HepG2 (cell line): ENCODE results near the gene HINFP. TPM values are rescaled to one million over a fixed set of nuclear protein-coding genes. Genes with fewer than 3 reads are reported as not detected.

ENCODE experiments used
- BORCS8-MEF2B ChIP-seq: sonication (generic); formaldehyde crosslinking; IDR thresholded peaks from 2 replicates; pipeline ENCODE4 v1.8.0; 2022; ENCODE audit warnings: mild to moderate bottlenecking, missing genetic modification reagents
- GTF2F1 ChIP-seq: fragments of 150-350 bp; IDR thresholded peaks from 2 replicates; pipeline ENCODE4 v1.6.1; 2014; ENCODE audit warnings: low read length
- MATR3 ChIP-seq: sonication (generic); formaldehyde crosslinking; IDR thresholded peaks from 2 replicates; pipeline ENCODE4 v1.4.0; 2020; ENCODE audit warnings: missing genetic modification reagents
- MEIS1 ChIP-seq: sonication (generic); formaldehyde crosslinking; IDR thresholded peaks from 2 replicates; pipeline ENCODE4 v1.9.0; 2021; ENCODE audit warnings: mild to moderate bottlenecking, missing genetic modification reagents, moderate library complexity, borderline replicate concordance
- NFKB2 ChIP-seq: sonication (generic); formaldehyde crosslinking; IDR thresholded peaks from 2 replicates; pipeline ENCODE4 v1.4.0; 2020; ENCODE audit warnings: missing genetic modification reagents, borderline replicate concordance
- POLR2AphosphoS2 ChIP-seq: IDR thresholded peaks from 2 replicates; pipeline ENCODE4 v1.6.1; 2011; ENCODE audit warnings: low read depth, low read length, improper control_type of control experiment
- SP4 ChIP-seq: sonication (generic); formaldehyde crosslinking; IDR thresholded peaks from 2 replicates; pipeline ENCODE4 v1.8.1; 2023; ENCODE audit warnings: mild to moderate bottlenecking, missing genetic modification reagents
- SUZ12 ChIP-seq: fragments of 150-350 bp; IDR thresholded peaks from 2 replicates; pipeline ENCODE4 v1.6.1; 2014; ENCODE audit warnings: low read depth, low read length
- TAF1 ChIP-seq: sonication (generic); formaldehyde crosslinking; IDR thresholded peaks from 2 replicates; pipeline ENCODE4 v1.4.0; 2020; ENCODE audit warnings: missing genetic modification reagents
- ZNF10 ChIP-seq: sonication (generic); formaldehyde crosslinking; IDR thresholded peaks from 2 replicates; pipeline ENCODE4 v1.4.0; 2020; ENCODE audit warnings: mild to moderate bottlenecking, low read depth, missing genetic modification reagents, borderline replicate concordance
- ZNF260 ChIP-seq: sonication (generic); formaldehyde crosslinking; IDR thresholded peaks from 2 replicates; pipeline ENCODE4 v1.4.0; 2020; ENCODE audit warnings: missing genetic modification reagents, low read depth, mild to moderate bottlenecking, borderline replicate concordance
- ZNF264 ChIP-seq: sonication (generic); formaldehyde crosslinking; IDR thresholded peaks from 2 replicates; pipeline ENCODE4 v1.4.0; 2020; ENCODE audit warnings: missing genetic modification reagents
- ZNF616 ChIP-seq: sonication (generic); formaldehyde crosslinking; IDR thresholded peaks from 2 replicates; pipeline ENCODE4 v1.5.0; 2020; ENCODE audit warnings: low read depth, mild to moderate bottlenecking, missing genetic modification reagents
- ZNF790 ChIP-seq: sonication (generic); formaldehyde crosslinking; IDR thresholded peaks from 2 replicates; pipeline ENCODE4 v1.8.0; 2022; ENCODE audit warnings: missing genetic modification reagents, mild to moderate bottlenecking, borderline replicate concordance
- ZSCAN30 ChIP-seq: sonication (generic); formaldehyde crosslinking; IDR thresholded peaks from 2 replicates; pipeline ENCODE4 v1.5.0; 2020; ENCODE audit warnings: mild to moderate bottlenecking, missing genetic modification reagents
- polyA plus RNA-seq, 8 experiments: library from polyadenylated mRNA; depleted of rRNA in 3 of 8; stranded (reverse) in 7 of 8; unstranded in 1 of 8; fragments of >200 nt; fragmentation: Illumina TruSeq in 4 of 8; extraction: Trizol in 4 of 8; gene quantifications; 2 replicates each; pipeline versions ENCODE4 v1.2.1 to v1.2.3, GENCODE V29; 2011 to 2016; ENCODE audit warnings: low read depth in 4 of 8, missing spikeins in 1 of 8, mixed read lengths in 1 of 8; ENCODE audit not compliant: insufficient read depth in 1 of 8
- total RNA-seq, 5 experiments: library from RNA; depleted of rRNA; stranded (reverse); fragments of >200 nt; fragmentation: Illumina TruSeq; extraction: Trizol; gene quantifications; 2 replicates each; pipeline ENCODE4 v1.2.3, GENCODE V29; 2016; ENCODE audit warnings: low read depth in 1 of 5
- TF ChIP-seq, protein P1 (sequence below): fragments of 450-650 bp; IDR thresholded peaks from 2 replicates; pipeline ENCODE4 v1.6.1; 2017
- TF ChIP-seq, protein P2 (sequence below): sonication (generic); formaldehyde crosslinking; IDR thresholded peaks from 2 replicates; pipeline ENCODE4 v1.8.1; 2022; ENCODE audit warnings: low read depth, mild to moderate bottlenecking, missing genetic modification reagents
- TF ChIP-seq, protein P3 (sequence below): sonication (generic); formaldehyde crosslinking; IDR thresholded peaks from 2 replicates; pipeline ENCODE4 v1.4.0; 2020; ENCODE audit warnings: low read depth, mild to moderate bottlenecking, missing genetic modification reagents
- TF ChIP-seq, protein P4 (sequence below): sonication (generic); formaldehyde crosslinking; IDR thresholded peaks from 2 replicates; pipeline ENCODE4 v1.5.0; 2020; ENCODE audit warnings: mild to moderate bottlenecking, missing genetic modification reagents, borderline replicate concordance
- TF ChIP-seq, protein P5 (sequence below): IDR thresholded peaks from 2 replicates; pipeline ENCODE4 v1.6.1; 2016; ENCODE audit warnings: missing compliant biosample characterization, missing genetic modification reagents, borderline replicate concordance

The HINFP gene
- total and polyA plus RNA-seq, 2 of the 13 experiments (the other 11 are each of a cell fraction or from before 2014, with no cell fraction given) = 15.1 to 21.4 TPM

DNA sequence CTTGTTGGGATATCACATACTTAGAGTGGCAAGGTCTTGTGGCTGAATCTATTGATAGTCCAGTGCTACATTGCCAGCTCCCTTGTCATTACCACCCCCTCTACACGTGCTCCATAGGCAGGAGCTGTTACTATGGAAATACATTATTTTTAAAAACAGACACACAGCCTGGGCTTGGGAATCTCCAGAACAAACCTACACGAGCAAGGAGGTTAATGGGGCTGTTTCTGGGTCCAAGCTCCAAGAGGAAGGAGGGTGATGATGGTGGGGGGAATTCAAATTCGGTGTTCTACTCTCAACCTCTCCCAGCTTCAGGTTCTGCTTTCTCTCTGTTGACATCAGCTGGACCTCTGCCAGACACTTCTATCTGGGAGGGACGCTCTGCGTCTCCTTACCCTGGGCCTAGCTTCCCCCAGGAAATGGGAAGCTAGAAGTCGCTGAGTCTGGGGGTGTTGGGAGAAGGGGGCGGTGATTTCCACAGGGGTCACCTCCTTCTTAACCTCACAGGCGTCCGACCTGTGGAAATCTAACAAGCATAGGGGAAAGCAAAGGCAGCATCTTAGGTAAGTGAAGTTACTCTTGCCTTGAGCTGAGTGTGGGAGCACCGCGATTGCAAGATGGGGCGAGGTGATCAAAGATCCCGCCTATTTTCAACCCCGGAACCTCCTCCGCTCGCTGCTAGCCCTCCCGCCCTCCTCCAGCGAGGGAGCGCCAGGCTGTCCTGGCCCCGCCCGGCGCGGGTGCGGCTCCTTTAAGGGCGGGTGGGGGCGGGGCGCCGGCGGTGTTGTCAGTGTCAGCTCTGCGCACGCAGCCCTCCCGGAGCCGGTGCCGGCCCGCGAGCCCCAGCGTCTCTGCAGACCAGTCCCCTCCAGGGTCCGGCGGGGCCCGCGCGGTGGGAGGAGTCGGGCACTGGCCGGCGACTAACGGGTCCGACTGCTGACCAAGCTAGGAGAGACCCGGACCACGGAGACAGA lies 14.5 kb upstream of the HINFP start, which contains the start of gene C2CD2L (continued):
- TF ChIP-seq, protein P1, sequence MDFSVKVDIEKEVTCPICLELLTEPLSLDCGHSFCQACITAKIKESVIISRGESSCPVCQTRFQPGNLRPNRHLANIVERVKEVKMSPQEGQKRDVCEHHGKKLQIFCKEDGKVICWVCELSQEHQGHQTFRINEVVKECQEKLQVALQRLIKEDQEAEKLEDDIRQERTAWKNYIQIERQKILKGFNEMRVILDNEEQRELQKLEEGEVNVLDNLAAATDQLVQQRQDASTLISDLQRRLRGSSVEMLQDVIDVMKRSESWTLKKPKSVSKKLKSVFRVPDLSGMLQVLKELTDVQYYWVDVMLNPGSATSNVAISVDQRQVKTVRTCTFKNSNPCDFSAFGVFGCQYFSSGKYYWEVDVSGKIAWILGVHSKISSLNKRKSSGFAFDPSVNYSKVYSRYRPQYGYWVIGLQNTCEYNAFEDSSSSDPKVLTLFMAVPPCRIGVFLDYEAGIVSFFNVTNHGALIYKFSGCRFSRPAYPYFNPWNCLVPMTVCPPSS = no peak
- no peak for TF ChIP-seq ZNF10 (CRISPR knock-in tag)
- 0 out of 2 replicates have a peak, but pooled peaks have one; percentile 33 for TF ChIP-seq SP4 (CRISPR knock-in tag)
- TF ChIP-seq, protein P2, sequence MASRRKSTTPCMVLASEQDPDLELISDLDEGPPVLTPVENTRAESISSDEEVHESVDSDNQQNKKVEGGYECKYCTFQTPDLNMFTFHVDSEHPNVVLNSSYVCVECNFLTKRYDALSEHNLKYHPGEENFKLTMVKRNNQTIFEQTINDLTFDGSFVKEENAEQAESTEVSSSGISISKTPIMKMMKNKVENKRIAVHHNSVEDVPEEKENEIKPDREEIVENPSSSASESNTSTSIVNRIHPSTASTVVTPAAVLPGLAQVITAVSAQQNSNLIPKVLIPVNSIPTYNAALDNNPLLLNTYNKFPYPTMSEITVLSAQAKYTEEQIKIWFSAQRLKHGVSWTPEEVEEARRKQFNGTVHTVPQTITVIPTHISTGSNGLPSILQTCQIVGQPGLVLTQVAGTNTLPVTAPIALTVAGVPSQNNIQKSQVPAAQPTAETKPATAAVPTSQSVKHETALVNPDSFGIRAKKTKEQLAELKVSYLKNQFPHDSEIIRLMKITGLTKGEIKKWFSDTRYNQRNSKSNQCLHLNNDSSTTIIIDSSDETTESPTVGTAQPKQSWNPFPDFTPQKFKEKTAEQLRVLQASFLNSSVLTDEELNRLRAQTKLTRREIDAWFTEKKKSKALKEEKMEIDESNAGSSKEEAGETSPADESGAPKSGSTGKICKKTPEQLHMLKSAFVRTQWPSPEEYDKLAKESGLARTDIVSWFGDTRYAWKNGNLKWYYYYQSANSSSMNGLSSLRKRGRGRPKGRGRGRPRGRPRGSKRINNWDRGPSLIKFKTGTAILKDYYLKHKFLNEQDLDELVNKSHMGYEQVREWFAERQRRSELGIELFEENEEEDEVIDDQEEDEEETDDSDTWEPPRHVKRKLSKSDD (CRISPR knock-in tag) = no peak
- no peak for TF ChIP-seq SUZ12
- TF ChIP-seq, protein P3, sequence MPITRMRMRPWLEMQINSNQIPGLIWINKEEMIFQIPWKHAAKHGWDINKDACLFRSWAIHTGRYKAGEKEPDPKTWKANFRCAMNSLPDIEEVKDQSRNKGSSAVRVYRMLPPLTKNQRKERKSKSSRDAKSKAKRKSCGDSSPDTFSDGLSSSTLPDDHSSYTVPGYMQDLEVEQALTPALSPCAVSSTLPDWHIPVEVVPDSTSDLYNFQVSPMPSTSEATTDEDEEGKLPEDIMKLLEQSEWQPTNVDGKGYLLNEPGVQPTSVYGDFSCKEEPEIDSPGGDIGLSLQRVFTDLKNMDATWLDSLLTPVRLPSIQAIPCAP (CRISPR knock-in tag) = no peak
- TF ChIP-seq NFKB2 (CRISPR knock-in tag) = peak; percentile 27; the same call in 1 of the 2 replicates
- no peak for TF ChIP-seq MATR3 (CRISPR knock-in tag)
- no peak for TF ChIP-seq ZSCAN30 (CRISPR knock-in tag)
- TF ChIP-seq ZNF264 (CRISPR knock-in tag) = no peak
- TF ChIP-seq ZNF616 (CRISPR knock-in tag) = no peak
- TF ChIP-seq TAF1 = peak; percentile 67
- no peak for TF ChIP-seq GTF2F1
- TF ChIP-seq, protein P4, sequence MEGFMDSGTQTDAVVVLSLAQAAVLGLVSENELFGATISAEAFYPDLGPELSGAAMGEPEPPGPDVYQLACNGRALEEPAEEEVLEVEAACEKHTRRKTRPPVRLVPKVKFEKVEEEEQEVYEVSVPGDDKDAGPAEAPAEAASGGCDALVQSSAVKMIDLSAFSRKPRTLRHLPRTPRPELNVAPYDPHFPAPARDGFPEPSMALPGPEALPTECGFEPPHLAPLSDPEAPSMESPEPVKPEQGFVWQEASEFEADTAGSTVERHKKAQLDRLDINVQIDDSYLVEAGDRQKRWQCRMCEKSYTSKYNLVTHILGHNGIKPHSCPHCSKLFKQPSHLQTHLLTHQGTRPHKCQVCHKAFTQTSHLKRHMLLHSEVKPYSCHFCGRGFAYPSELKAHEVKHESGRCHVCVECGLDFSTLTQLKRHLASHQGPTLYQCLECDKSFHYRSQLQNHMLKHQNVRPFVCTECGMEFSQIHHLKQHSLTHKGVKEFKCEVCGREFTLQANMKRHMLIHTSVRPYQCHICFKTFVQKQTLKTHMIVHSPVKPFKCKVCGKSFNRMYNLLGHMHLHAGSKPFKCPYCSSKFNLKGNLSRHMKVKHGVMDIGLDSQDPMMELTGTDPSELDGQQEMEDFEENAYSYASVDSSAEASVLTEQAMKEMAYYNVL = no peak; the same call in 1 of the 2 replicates
- no peak for TF ChIP-seq MEIS1 (CRISPR knock-in tag)
- TF ChIP-seq BORCS8-MEF2B (CRISPR knock-in tag) = peak; percentile 35; the same call in 1 of the 2 replicates
- TF ChIP-seq, protein P5, sequence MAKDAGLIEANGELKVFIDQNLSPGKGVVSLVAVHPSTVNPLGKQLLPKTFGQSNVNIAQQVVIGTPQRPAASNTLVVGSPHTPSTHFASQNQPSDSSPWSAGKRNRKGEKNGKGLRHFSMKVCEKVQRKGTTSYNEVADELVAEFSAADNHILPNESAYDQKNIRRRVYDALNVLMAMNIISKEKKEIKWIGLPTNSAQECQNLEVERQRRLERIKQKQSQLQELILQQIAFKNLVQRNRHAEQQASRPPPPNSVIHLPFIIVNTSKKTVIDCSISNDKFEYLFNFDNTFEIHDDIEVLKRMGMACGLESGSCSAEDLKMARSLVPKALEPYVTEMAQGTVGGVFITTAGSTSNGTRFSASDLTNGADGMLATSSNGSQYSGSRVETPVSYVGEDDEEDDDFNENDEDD (CRISPR knock-in tag) = no peak; the same call in 1 of the 2 replicates
- TF ChIP-seq ZNF790 (CRISPR knock-in tag) = no peak
- no peak for TF ChIP-seq ZNF260
- no peak for TF ChIP-seq POLR2AphosphoS2
